ENCODE results near the gene PARD6A. TPM values are rescaled to one million over a fixed set of nuclear protein-coding genes. Genes with fewer than 3 reads are reported as not detected.

Gene PARD6A
- total and polyA plus RNA-seq, 2 donors (not counting 1 experiment from before 2014, with no cell fraction given) = 0.36 to 4.8 TPM

GRCh38 chr16:67648764-67649407 lies 11.9 kb upstream of the PARD6A start:
- TF ChIP-seq EZH2 (IDR thresholded peaks at IDR 0.05; ENCODE audit: low read length, missing control alignments) (peak; percentile 78), CTCF (conservative IDR thresholded peaks at IDR 0.05 in 1 of 2, IDR thresholded peaks at IDR 0.05 in 1 of 2; ENCODE audit: low read depth in 1 of 2, low read length in 2 of 2) (no peak)
- Histone ChIP-seq H3K79me2 (ENCODE audit: control insufficient read depth, insufficient read depth, low read length) (no peaks in the 10 kb centered on the region), H3K27me3 (ENCODE audit: control insufficient read depth, insufficient read depth, low read length) (peaks cover 64% of the 10 kb centered on the region), H3K9ac (ENCODE audit: insufficient read depth, low read length) (no peak overlapping the region), H3K36me3 (ENCODE audit: control insufficient read depth, insufficient read depth, low read length) (no peaks in the 10 kb centered on the region), H3K9me3 (ENCODE audit: control insufficient read depth, insufficient read depth, low read depth, low read length) (no peaks in the 10 kb centered on the region), H3K4me3 (replicated peaks in 1 of 4; ENCODE audit: control extremely low read depth in 1 of 4, insufficient read depth in 1 of 4, low read depth in 3 of 4, low read length in 4 of 4) (no peak overlapping the region), H3K4me2 (ENCODE audit: extremely low read depth, insufficient read depth, low read length) (no peak overlapping the region), H3K27ac (ENCODE audit: insufficient read depth, low read length) (no peak overlapping the region), H3K4me1 (ENCODE audit: control insufficient read depth, extremely low read depth, insufficient read depth, low read length) (peaks cover 2% of the 10 kb centered on the region), H2AFZ (ENCODE audit: low read length) (no peak overlapping the region), H4K20me1 (ENCODE audit: control insufficient read depth, extremely low read depth, insufficient read depth, low read length) (no peaks in the 10 kb centered on the region)
- DNase-seq (ENCODE audit: low read depth in 2 of 2) = no peak

GRCh38 chr16:67649494-67649931 lies 11.2 kb upstream of the PARD6A start:
- Histone ChIP-seq H4K20me1 (ENCODE audit: control insufficient read depth, extremely low read depth, insufficient read depth, low read length) (no peaks in the 10 kb centered on the region), H3K4me1 (ENCODE audit: control insufficient read depth, extremely low read depth, insufficient read depth, low read length) (peaks cover 2% of the 10 kb centered on the region), H2AFZ (ENCODE audit: low read length) (no peak overlapping the region), H3K27ac (ENCODE audit: insufficient read depth, low read length) (no peak overlapping the region), H3K9ac (ENCODE audit: insufficient read depth, low read length) (no peak overlapping the region), H3K4me2 (ENCODE audit: extremely low read depth, insufficient read depth, low read length) (no peak overlapping the region), H3K36me3 (ENCODE audit: control insufficient read depth, insufficient read depth, low read length) (no peaks in the 10 kb centered on the region), H3K9me3 (ENCODE audit: control insufficient read depth, insufficient read depth, low read depth, low read length) (no peaks in the 10 kb centered on the region), H3K27me3 (ENCODE audit: control insufficient read depth, insufficient read depth, low read length) (peaks cover 64% of the 10 kb centered on the region), H3K4me3 (replicated peaks in 1 of 4; ENCODE audit: control extremely low read depth in 1 of 4, insufficient read depth in 1 of 4, low read depth in 3 of 4, low read length in 4 of 4) (no peak overlapping the region), H3K79me2 (ENCODE audit: control insufficient read depth, insufficient read depth, low read length) (no peaks in the 10 kb centered on the region)
- no peak for DNase-seq (ENCODE audit: low read depth in 2 of 2)
- TF ChIP-seq EZH2 (IDR thresholded peaks at IDR 0.05; ENCODE audit: low read length, missing control alignments) = no peak
- TF ChIP-seq CTCF (conservative IDR thresholded peaks at IDR 0.05 in 1 of 2, IDR thresholded peaks at IDR 0.05 in 1 of 2; ENCODE audit: low read depth in 1 of 2, low read length in 2 of 2) = no peak

GRCh38 chr16:67650023-67650422 lies 10.7 kb upstream of the PARD6A start:
- H2AFZ ChIP-seq (ENCODE audit: low read length) = no peak overlapping the region
- no peak overlapping the region for H3K4me3 ChIP-seq (replicated peaks in 1 of 4; ENCODE audit: control extremely low read depth in 1 of 4, insufficient read depth in 1 of 4, low read depth in 3 of 4, low read length in 4 of 4)
- no peaks in the 10 kb centered on the region for H3K9me3 ChIP-seq (ENCODE audit: control insufficient read depth, insufficient read depth, low read depth, low read length)
- peaks cover 2% of the 10 kb centered on the region for H3K4me1 ChIP-seq (ENCODE audit: control insufficient read depth, extremely low read depth, insufficient read depth, low read length)
- no peak overlapping the region for H3K4me2 ChIP-seq (ENCODE audit: extremely low read depth, insufficient read depth, low read length)
- no peaks in the 10 kb centered on the region for H3K79me2 ChIP-seq (ENCODE audit: control insufficient read depth, insufficient read depth, low read length)
- no peaks in the 10 kb centered on the region for H4K20me1 ChIP-seq (ENCODE audit: control insufficient read depth, extremely low read depth, insufficient read depth, low read length)
- DNase-seq (ENCODE audit: low read depth in 2 of 2) = no peak
- H3K27ac ChIP-seq (ENCODE audit: insufficient read depth, low read length) = no peak overlapping the region
- peaks cover 64% of the 10 kb centered on the region for H3K27me3 ChIP-seq (ENCODE audit: control insufficient read depth, insufficient read depth, low read length)
- H3K9ac ChIP-seq (ENCODE audit: insufficient read depth, low read length) = no peak overlapping the region
- TF ChIP-seq CTCF (conservative IDR thresholded peaks at IDR 0.05 in 1 of 2, IDR thresholded peaks at IDR 0.05 in 1 of 2; ENCODE audit: low read depth in 1 of 2, low read length in 2 of 2) (no peak), EZH2 (IDR thresholded peaks at IDR 0.05; ENCODE audit: low read length, missing control alignments) (peak; percentile 40)
- no peaks in the 10 kb centered on the region for H3K36me3 ChIP-seq (ENCODE audit: control insufficient read depth, insufficient read depth, low read length)

All from fibroblast of lung (primary cell).